ENCODE data around the gene DHRS7B.
"Not testable (repeated sequence)": the region's sequence is repeated elsewhere in the genome, so short reads cannot be mapped to it uniquely, and the experiment has no call there.

Gene DHRS7B

DNA sequence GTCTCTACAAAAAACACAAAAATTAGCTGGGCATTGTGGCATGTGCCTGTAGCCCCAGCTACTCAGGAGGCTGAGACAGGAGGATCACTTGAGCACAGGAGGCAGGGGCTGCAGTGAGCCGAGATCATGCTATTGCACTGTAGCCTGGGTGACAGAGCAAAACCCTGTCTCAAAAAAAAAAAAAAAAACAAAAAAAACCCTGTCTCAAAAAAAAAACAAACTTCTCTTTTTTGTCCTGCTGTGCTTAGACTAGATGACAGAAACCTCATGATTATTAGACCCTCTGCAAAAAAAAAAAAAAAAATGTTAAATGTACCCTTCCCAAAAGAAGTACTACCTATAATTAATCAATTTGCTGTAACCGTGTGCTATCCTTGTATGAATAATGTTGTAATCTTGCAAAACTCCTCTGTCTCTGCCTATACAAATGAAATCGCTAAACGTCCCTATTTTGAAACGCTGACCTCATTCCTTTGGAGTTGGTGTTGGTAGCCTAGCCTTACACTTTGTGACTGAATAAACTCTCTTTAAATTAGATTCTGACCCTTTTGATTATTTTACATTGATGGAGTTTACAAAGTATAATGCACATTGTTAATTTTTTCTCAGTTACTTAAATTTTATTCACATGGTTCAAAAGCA is 13.6 kb upstream of the DHRS7B start:
- Histone ChIP-seq H3K14ac (ENCODE audit: low read length in 2 of 2) (no peak overlapping the region), H3K79me1 (replicated peaks; ENCODE audit: low read length, poor library complexity, severe bottlenecking) (no peaks in the 10 kb centered on the region), H3K4me3 (ENCODE audit: insufficient read depth in 1 of 2, low read depth in 1 of 2, low read length in 2 of 2) (no peak overlapping the region), H3K36me3 (ENCODE audit: control insufficient read depth in 1 of 2, insufficient read depth in 2 of 2, low read depth in 1 of 2, low read length in 2 of 2) (no peaks in the 10 kb centered on the region), H4K91ac (ENCODE audit: low read length) (no peak overlapping the region), H3K4ac (ENCODE audit: low read depth in 1 of 2, low read length in 2 of 2) (no peak overlapping the region), H2AK5ac (ENCODE audit: low read length, severe bottlenecking) (no peak overlapping the region), H3K18ac (ENCODE audit: low read depth in 1 of 2, low read length in 2 of 2) (no peak overlapping the region), H3K9ac (ENCODE audit: low read length) (no peak overlapping the region), H3K27me3 (ENCODE audit: control insufficient read depth in 1 of 2, insufficient read depth in 1 of 2, low read length in 2 of 2) (peaks cover 17 to 26% of the 10 kb centered on the region in 2 experiments), H3K27ac (ENCODE audit: low read length, poor library complexity, severe bottlenecking) (no peak overlapping the region), H3K4me2 (ENCODE audit: low read length, poor library complexity, severe bottlenecking) (no peak overlapping the region), H3K9me3 (ENCODE audit: control insufficient read depth, low read length) (no peaks in the 10 kb centered on the region), H3K4me1 (ENCODE audit: control insufficient read depth, insufficient read depth, low read depth, low read length) (no peaks in the 10 kb centered on the region), H3K23ac (ENCODE audit: low read length in 2 of 2) (no peak overlapping the region), H2BK120ac (ENCODE audit: low read depth, low read length) (no peak overlapping the region), H2BK12ac (ENCODE audit: low read length in 2 of 2) (no peak overlapping the region), H4K8ac (ENCODE audit: low read length) (no peak overlapping the region), H2AFZ (ENCODE audit: low read depth, low read length) (no peak overlapping the region), H2BK5ac (ENCODE audit: low read depth, low read length, poor library complexity, severe bottlenecking) (no peak overlapping the region), H2BK15ac (ENCODE audit: low read depth, poor library complexity, severe bottlenecking) (no peak overlapping the region)
- DNase-seq, result no peak
- WGBS, result 98% methylated on average over 3 of the region's 5 CpGs

GRCh38 chr17:21113716-21114115 is 13.0 kb upstream of the DHRS7B start:
- H3K9me3 ChIP-seq (ENCODE audit: control insufficient read depth, low read length), result no peaks in the 10 kb centered on the region
- no peak overlapping the region for H3K18ac ChIP-seq (ENCODE audit: low read depth in 1 of 2, low read length in 2 of 2)
- no peak overlapping the region for H2AK5ac ChIP-seq (ENCODE audit: low read length, severe bottlenecking)
- no peaks in the 10 kb centered on the region for H3K36me3 ChIP-seq (ENCODE audit: control insufficient read depth in 1 of 2, insufficient read depth in 2 of 2, low read depth in 1 of 2, low read length in 2 of 2)
- H3K4me2 ChIP-seq (ENCODE audit: low read length, poor library complexity, severe bottlenecking), result no peak overlapping the region
- H3K4me1 ChIP-seq (ENCODE audit: control insufficient read depth, insufficient read depth, low read depth, low read length), result no peaks in the 10 kb centered on the region
- H3K9ac ChIP-seq (ENCODE audit: low read length), result no peak overlapping the region
- no peak overlapping the region for H3K14ac ChIP-seq (ENCODE audit: low read length in 2 of 2)
- peaks cover 19 to 27% of the 10 kb centered on the region in 2 experiments for H3K27me3 ChIP-seq (ENCODE audit: control insufficient read depth in 1 of 2, insufficient read depth in 1 of 2, low read length in 2 of 2)
- no peaks in the 10 kb centered on the region for H3K79me1 ChIP-seq (replicated peaks; ENCODE audit: low read length, poor library complexity, severe bottlenecking)
- H4K8ac ChIP-seq (ENCODE audit: low read length), result no peak overlapping the region
- H4K91ac ChIP-seq (ENCODE audit: low read length), result no peak overlapping the region
- no peak overlapping the region for H2BK120ac ChIP-seq (ENCODE audit: low read depth, low read length)
- no peak overlapping the region for H2AFZ ChIP-seq (ENCODE audit: low read depth, low read length)
- no peak overlapping the region for H2BK5ac ChIP-seq (ENCODE audit: low read depth, low read length, poor library complexity, severe bottlenecking)
- WGBS, result 36% methylated on average over 1 of the region's 1 CpG
- H3K4me3 ChIP-seq (ENCODE audit: insufficient read depth in 1 of 2, low read depth in 1 of 2, low read length in 2 of 2), result no peak overlapping the region
- H3K27ac ChIP-seq (ENCODE audit: low read length, poor library complexity, severe bottlenecking), result no peak overlapping the region
- no peak overlapping the region for H2BK12ac ChIP-seq (ENCODE audit: low read length in 2 of 2)
- no peak overlapping the region for H3K23ac ChIP-seq (ENCODE audit: low read length in 2 of 2)
- no peak for DNase-seq
- H3K4ac ChIP-seq (ENCODE audit: low read depth in 1 of 2, low read length in 2 of 2), result no peak overlapping the region
- no peak overlapping the region for H2BK15ac ChIP-seq (ENCODE audit: low read depth, poor library complexity, severe bottlenecking)

DNA sequence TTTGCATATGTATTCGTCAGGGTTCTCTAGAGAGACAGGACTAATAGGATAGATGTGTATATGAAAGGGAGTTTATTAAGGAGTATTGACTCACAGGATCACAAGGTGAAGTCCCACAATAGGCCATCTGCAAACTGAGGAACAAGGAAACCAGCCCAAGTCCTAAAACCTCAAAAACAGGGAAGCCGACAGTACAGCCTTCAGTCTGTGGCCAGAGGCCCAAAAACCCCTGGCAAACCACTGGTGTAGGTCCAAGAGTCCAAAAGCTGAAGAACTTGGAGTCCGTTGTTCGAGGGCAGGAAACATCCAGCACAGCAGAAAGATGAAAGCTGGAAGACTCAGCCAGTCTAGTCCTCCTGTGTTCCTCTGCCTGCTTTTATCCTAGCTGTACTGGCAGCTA is 12.0 kb upstream of the DHRS7B start:
- H3K79me1 ChIP-seq (replicated peaks; ENCODE audit: low read length, poor library complexity, severe bottlenecking); H2BK12ac ChIP-seq (ENCODE audit: low read length in 2 of 2); H3K18ac ChIP-seq (ENCODE audit: low read depth in 1 of 2, low read length in 2 of 2); H4K91ac ChIP-seq (ENCODE audit: low read length); H3K4me3 ChIP-seq (ENCODE audit: insufficient read depth in 1 of 2, low read depth in 1 of 2, low read length in 2 of 2); H3K14ac ChIP-seq (ENCODE audit: low read length in 2 of 2); H3K4me1 ChIP-seq (ENCODE audit: control insufficient read depth, insufficient read depth, low read depth, low read length); H2AK5ac ChIP-seq (ENCODE audit: low read length, severe bottlenecking); H3K4ac ChIP-seq (ENCODE audit: low read depth in 1 of 2, low read length in 2 of 2); H2BK15ac ChIP-seq (ENCODE audit: low read depth, poor library complexity, severe bottlenecking); H2BK5ac ChIP-seq (ENCODE audit: low read depth, low read length, poor library complexity, severe bottlenecking); H3K9me3 ChIP-seq (ENCODE audit: control insufficient read depth, low read length); H3K23ac ChIP-seq (ENCODE audit: low read length in 2 of 2); H3K36me3 ChIP-seq (ENCODE audit: control insufficient read depth in 1 of 2, insufficient read depth in 2 of 2, low read depth in 1 of 2, low read length in 2 of 2); H2BK120ac ChIP-seq (ENCODE audit: low read depth, low read length); H3K27ac ChIP-seq (ENCODE audit: low read length, poor library complexity, severe bottlenecking); H4K8ac ChIP-seq (ENCODE audit: low read length); H3K4me2 ChIP-seq (ENCODE audit: low read length, poor library complexity, severe bottlenecking); DNase-seq; H3K9ac ChIP-seq (ENCODE audit: low read length); H2AFZ ChIP-seq (ENCODE audit: low read depth, low read length): not testable (repeated sequence)
- peaks cover 19 to 27% of the 10 kb centered on the region in 2 experiments for H3K27me3 ChIP-seq (ENCODE audit: control insufficient read depth in 1 of 2, insufficient read depth in 1 of 2, low read length in 2 of 2)
- WGBS, result 79% methylated on average over 3 of the region's 4 CpGs

DNA sequence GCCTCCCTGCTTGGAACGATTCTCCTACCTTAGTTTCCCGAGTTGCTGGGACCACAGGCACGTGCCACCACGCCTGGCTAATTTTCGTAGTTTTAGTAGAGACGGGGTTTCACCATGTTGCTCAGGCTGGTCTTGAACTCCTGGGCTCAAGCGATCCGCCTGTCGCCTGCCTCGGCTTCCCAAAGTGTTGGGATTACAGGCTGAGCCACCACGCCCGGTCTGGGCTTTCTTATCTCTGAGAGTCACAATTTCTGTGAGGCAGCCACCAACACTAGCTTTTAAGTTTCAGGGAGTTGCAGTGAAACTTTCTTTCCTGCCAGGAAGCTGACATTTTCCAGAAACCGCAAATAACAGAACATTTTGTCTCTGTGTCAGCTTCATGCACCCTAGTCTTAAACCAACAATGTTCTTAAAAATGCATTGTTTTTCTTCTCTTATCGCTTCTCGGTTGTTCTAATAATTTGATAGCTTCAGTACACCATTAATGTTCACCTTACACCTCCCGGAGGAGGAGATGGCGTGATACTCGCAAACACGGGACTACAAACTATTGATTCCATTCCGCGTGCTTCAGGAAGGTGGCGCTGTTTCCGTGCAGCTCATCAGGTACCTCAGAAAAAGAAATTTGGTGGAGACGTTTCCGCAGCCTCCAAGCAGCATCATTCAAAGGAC is 7.4 kb upstream of the DHRS7B start:
- Histone ChIP-seq H2AK5ac (ENCODE audit: low read length, severe bottlenecking) (no peak overlapping the region), H3K4ac (ENCODE audit: low read depth in 1 of 2, low read length in 2 of 2) (no peak overlapping the region), H3K27ac (ENCODE audit: low read length, poor library complexity, severe bottlenecking) (no peak overlapping the region), H3K9me3 (ENCODE audit: control insufficient read depth, low read length) (no peaks in the 10 kb centered on the region), H3K23ac (ENCODE audit: low read length in 2 of 2) (no peak overlapping the region), H3K4me1 (ENCODE audit: control insufficient read depth, insufficient read depth, low read depth, low read length) (no peaks in the 10 kb centered on the region), H4K8ac (ENCODE audit: low read length) (no peak overlapping the region), H4K91ac (ENCODE audit: low read length) (no peak overlapping the region), H2BK5ac (ENCODE audit: low read depth, low read length, poor library complexity, severe bottlenecking) (no peak overlapping the region), H2BK15ac (ENCODE audit: low read depth, poor library complexity, severe bottlenecking) (no peak overlapping the region), H3K4me2 (ENCODE audit: low read length, poor library complexity, severe bottlenecking) (no peak overlapping the region), H3K4me3 (ENCODE audit: insufficient read depth in 1 of 2, low read depth in 1 of 2, low read length in 2 of 2) (peak overlapping the region in 1 of 2 experiments; percentile 54), H3K18ac (ENCODE audit: low read depth in 1 of 2, low read length in 2 of 2) (no peak overlapping the region), H3K79me1 (replicated peaks; ENCODE audit: low read length, poor library complexity, severe bottlenecking) (no peaks in the 10 kb centered on the region), H3K36me3 (ENCODE audit: control insufficient read depth in 1 of 2, insufficient read depth in 2 of 2, low read depth in 1 of 2, low read length in 2 of 2) (no peaks in the 10 kb centered on the region), H3K9ac (ENCODE audit: low read length) (peak overlapping the region; percentile 46), H3K14ac (ENCODE audit: low read length in 2 of 2) (no peak overlapping the region), H2BK120ac (ENCODE audit: low read depth, low read length) (no peak overlapping the region), H2BK12ac (ENCODE audit: low read length in 2 of 2) (no peak overlapping the region), H2AFZ (ENCODE audit: low read depth, low read length) (no peak overlapping the region), H3K27me3 (ENCODE audit: control insufficient read depth in 1 of 2, insufficient read depth in 1 of 2, low read length in 2 of 2) (peaks cover 28 to 30% of the 10 kb centered on the region in 2 experiments)
- 38% methylated on average over 25 of the region's 25 CpGs for WGBS
- peak; percentile 63 for DNase-seq

Measured in mesenchymal stem cell (in vitro differentiated cells and primary cell).